Right lobe of liver (tissue), 4 donors: ENCODE results near the gene OR10A2.

Experiments
- POLR2A ChIP-seq: fragments of 450-650 bp; IDR thresholded peaks from one replicate; pipeline ENCODE4 v1.6.1; 2017; ENCODE audit warnings: antibody characterized with exemption, mild to moderate bottlenecking
- TF ChIP-seq, protein P1 (sequence below), 4 donors: fragments of 200-600 bp in 3 of 4; fragments of 450-650 bp in 1 of 4; IDR thresholded peaks; one replicate each; pipeline versions ENCODE4 v1.5.1 to v1.8.0; 2016 to 2022; ENCODE audit warnings: antibody characterized with exemption in 4 of 4, mild to moderate bottlenecking in 2 of 4
- donor health status: DM: no; HTN: no; CAD: no.
- donor health status: DM: no; HTN: no; CAD: no.
- donor health status: DM: no; HTN: yes; CAD: no.

DNA sequence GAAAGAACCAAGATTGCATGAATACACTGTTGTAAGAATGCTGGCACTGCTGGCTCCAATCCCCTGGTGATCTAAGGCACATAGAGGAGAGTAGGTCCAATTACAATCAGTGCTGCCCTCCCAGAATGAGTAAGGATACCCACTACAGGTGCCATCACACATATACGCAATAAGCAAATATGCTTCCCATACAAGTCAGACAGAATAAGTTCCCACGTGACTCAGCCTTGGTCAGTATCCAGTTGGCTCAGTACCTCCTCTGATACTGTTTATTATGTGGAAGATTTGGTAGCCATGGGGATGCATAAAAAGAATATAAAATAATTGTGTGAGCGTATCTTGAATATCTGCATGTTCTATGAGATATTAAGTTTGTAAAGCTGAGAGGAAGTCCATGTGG lies 49.1 kb downstream of the OR10A2 start:
- TF ChIP-seq, protein P1, sequence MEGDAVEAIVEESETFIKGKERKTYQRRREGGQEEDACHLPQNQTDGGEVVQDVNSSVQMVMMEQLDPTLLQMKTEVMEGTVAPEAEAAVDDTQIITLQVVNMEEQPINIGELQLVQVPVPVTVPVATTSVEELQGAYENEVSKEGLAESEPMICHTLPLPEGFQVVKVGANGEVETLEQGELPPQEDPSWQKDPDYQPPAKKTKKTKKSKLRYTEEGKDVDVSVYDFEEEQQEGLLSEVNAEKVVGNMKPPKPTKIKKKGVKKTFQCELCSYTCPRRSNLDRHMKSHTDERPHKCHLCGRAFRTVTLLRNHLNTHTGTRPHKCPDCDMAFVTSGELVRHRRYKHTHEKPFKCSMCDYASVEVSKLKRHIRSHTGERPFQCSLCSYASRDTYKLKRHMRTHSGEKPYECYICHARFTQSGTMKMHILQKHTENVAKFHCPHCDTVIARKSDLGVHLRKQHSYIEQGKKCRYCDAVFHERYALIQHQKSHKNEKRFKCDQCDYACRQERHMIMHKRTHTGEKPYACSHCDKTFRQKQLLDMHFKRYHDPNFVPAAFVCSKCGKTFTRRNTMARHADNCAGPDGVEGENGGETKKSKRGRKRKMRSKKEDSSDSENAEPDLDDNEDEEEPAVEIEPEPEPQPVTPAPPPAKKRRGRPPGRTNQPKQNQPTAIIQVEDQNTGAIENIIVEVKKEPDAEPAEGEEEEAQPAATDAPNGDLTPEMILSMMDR (IDR thresholded peaks at IDR 0.05) = no peak
- TF ChIP-seq POLR2A = no peak
